GM10248 (cell line): ENCODE results near the gene PCNX3.

Experiments used
- CTCF ChIA-PET: fragments of 300-600 bp; sonication (Branson Sonifier 250); formaldehyde crosslinking; extraction: SDS; loops from one replicate; lab custom pipeline; 2021; ENCODE audit warnings: antibody characterized with exemption; lab: Yijun Ruan, JAX
- POLR2A ChIA-PET: fragments of 350-650 bp; sonication (Branson Sonifier 250); formaldehyde crosslinking; extraction: SDS; loops from one replicate; lab custom pipeline; 2020; ENCODE audit warnings: antibody characterized with exemption; lab: Yijun Ruan, JAX
- DNase-seq: peaks from one replicate; pipeline ENCODE4 v3.0.0; 2012; ENCODE audit errors: extremely low spot score
- TF ChIP-seq, protein P1 (sequence below): IDR thresholded peaks from 2 replicates; pipeline ENCODE4 v1.5.1; 2012; ENCODE audit warnings: mild to moderate bottlenecking, low read depth; ENCODE audit errors: extremely low read depth, missing control alignments, control extremely low read depth

Gene PCNX3

DNA sequence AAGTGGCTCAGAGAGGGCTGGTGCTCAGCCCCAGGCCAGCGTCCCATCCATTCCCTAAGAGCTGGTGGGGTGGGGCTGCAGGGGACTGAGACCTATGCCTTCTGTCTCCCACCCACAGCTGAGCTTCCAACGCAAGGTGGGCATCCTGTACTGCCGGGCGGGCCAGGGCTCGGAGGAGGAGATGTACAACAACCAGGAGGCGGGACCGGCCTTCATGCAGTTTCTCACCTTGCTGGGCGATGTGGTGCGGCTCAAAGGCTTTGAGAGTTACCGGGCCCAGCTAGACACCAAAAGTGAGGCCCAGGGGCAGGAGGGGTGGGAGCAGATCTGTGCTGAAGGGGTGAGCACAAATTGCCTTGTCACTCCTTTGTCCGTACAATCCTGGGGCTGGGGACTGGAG, 29.3 kb downstream of the PCNX3 start:
- ChIA-PET POLR2A (no interaction called here), CTCF (interaction anchor here (1.0 to 1.1 kb wide), 2 partner anchors 19 to 103 kb away, joined by 3 read pairs; no protein-coding TSS in a partner anchor)
- no peak for DNase-seq
- TF ChIP-seq, protein P1, sequence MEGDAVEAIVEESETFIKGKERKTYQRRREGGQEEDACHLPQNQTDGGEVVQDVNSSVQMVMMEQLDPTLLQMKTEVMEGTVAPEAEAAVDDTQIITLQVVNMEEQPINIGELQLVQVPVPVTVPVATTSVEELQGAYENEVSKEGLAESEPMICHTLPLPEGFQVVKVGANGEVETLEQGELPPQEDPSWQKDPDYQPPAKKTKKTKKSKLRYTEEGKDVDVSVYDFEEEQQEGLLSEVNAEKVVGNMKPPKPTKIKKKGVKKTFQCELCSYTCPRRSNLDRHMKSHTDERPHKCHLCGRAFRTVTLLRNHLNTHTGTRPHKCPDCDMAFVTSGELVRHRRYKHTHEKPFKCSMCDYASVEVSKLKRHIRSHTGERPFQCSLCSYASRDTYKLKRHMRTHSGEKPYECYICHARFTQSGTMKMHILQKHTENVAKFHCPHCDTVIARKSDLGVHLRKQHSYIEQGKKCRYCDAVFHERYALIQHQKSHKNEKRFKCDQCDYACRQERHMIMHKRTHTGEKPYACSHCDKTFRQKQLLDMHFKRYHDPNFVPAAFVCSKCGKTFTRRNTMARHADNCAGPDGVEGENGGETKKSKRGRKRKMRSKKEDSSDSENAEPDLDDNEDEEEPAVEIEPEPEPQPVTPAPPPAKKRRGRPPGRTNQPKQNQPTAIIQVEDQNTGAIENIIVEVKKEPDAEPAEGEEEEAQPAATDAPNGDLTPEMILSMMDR = no peak

DNA sequence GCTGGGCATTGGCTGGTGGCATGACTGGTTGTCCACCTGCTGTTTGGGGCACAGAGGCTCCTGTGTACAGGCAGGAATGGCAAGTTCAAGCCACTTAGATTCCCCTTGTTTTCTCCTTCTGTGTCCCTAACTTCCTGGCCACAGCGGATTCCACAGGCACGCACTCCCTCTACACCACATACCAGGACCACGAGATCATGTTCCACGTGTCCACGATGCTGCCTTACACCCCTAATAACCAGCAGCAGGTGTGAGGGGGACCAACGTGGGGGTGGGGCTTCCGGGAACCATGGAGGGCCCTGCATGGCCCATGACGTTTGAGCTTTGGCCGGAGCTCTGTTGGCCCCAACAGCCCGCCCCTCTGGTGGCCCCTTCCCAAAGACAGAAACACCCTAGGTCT, 30.1 kb downstream of the PCNX3 start:
- ChIA-PET POLR2A (no interaction called here), CTCF (no interaction called here)
- no peak for DNase-seq
- TF ChIP-seq, protein P1 = no peak

DNA sequence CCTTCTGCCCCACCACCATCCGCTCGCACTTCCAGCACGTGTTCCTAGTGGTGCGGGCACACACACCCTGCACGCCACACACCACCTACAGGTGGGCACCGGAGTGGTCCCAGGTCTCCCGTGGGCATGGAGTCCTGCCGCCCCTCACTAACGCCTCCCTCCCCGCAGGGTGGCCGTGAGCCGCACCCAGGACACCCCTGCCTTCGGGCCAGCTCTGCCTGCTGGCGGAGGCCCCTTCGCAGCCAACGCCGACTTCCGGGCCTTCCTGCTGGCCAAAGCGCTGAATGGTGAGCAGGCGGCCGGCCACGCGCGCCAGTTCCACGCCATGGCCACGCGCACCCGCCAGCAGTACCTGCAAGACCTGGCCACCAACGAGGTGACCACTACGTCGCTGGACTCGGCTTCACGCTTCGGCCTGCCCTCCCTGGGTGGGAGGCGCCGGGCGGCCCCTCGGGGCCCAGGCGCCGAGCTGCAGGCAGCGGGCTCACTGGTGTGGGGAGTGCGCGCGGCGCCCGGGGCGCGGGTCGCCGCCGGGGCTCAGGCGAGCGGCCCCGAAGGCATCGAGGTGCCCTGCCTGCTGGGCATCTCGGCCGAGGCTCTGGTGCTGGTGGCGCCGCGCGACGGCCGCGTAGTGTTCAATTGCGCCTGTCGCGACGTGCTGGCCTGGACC, 30.8 kb downstream of the PCNX3 start:
- ChIA-PET CTCF (no interaction called here), POLR2A (no interaction called here)
- DNase-seq = no peak
- TF ChIP-seq, protein P1 = no peak

DNA sequence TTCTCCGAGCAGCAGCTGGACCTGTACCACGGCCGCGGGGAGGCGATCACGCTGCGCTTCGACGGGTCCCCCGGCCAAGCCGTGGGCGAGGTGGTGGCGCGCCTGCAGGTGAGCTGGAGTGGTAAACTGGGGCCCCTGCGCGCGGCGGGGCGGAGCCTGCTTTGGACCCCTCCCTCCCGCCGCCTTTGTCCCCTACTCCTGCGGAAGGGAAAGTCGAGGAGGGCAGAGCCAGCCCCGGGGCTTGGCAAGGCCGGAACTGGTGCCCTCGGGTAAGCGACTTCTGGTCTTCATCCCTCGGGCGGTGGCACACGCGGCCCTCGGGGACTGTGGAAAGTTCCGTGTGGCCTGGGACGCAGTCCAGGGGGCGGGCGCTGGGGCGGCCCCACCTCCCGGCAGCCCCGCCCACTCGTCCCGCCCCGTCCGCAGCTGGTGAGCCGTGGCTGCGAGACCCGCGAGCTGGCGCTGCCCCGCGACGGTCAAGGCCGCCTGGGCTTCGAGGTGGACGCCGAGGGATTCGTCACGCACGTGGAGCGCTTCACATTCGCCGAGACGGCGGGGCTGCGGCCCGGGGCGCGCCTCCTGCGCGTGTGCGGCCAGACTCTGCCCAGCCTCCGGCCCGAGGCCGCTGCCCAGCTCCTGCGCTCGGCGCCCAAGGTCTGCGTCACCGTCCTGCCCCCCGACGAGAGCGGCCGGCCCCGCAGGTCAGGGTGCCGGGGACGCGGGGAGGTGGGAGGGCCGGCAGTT, 31.6 kb downstream of the PCNX3 start:
- ChIA-PET POLR2A (no interaction called here), CTCF (no interaction called here)
- TF ChIP-seq, protein P1 = no peak
- DNase-seq = no peak

DNA sequence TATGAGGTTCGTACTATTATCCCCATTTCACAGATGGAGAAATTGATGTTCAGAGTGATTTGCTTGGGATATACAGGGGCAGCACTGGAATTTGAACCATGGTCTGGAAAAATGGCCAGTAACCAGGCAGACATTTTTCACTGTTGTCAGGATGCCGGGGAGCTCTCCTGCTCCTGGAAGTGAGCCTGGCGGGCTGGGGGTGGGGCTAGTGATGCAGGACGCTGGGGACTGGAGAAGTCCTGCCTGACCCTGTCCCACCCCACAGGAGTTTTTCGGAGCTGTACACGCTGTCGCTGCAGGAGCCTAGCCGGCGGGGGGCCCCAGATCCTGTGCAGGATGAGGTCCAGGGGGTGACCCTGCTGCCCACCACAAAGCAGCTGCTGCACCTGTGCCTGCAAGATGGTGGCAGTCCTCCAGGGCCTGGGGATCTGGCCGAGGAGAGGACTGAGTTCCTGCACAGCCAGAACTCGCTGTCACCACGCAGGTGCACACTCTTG, 33.5 kb downstream of the PCNX3 start:
- POLR2A ChIA-PET = interaction anchor here (1.3 kb wide), 1 partner anchor 9 kb away, joined by 3 read pairs; no protein-coding TSS in a partner anchor
- no peak for DNase-seq
- CTCF ChIA-PET = interaction anchor here (1.3 to 1.4 kb wide), 3 partner anchors 9 to 23 kb away, joined by 3 to 5 read pairs (median 4); partner anchors contain the start of gene SIPA1
- TF ChIP-seq, protein P1 = no peak
